Stimulated activated CD4-positive, alpha-beta T cell treated with anti-CD3 and anti-CD28 coated beads, TNF-alpha, amount 100 ng/mL, for 1 hour (primary cell): Measurements from ENCODE around the gene ZFP14.
"Not testable (repeated sequence)": the region's sequence is repeated elsewhere in the genome, so short reads cannot be mapped to it uniquely, and the experiment has no call there.

Experiments
- DNase-seq, 3 donors: peaks; one replicate each; pipeline ENCODE4 v3.0.0-alpha.2; 2020; ENCODE audit warnings: low read depth in 3 of 3, low spot score in 1 of 3

ZFP14 gene

DNA sequence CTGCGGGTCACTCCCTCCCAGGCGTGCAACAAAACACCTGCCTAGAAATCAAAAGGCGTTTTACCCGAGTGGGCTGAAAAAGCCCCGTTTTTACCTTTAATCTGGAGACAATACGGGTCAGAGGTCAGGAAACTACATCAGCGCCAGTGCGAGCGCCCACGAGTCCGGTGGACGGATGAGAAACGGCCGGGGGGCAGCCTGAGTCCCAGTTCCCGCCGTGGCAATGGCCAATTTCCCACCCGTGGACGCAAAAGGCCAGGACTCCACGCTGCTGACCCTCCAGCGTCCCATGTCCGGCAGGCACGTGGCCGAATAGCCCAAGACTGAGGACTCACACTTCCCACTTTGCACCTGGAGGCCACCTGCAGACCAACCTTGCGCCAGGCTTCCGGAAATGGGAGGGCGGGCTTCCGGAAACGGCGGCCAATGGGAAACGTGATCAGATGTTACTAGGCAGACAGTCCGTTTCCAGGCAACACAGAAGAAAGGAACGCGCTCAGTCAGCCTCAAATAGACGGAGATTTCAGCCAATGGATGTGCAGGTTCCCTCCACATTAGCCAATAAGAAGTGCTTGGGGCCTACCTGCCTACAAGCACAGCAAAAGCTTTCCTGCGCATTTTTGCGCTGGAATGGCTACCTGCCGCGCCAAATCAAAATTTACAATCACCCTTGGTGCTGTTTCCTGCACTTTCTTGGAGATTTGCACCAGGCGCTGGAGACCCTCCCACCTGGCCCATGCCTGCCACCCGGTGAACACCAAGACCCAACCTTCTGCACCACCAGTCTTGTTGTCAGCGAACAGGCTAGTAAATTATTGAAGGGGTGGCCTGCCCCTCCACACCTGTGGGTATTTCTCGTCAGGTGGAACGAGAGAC lies 47.4 kb downstream of the ZFP14 start:
- DNase-seq = peak; percentile 9 to 26 (median 25)

DNA sequence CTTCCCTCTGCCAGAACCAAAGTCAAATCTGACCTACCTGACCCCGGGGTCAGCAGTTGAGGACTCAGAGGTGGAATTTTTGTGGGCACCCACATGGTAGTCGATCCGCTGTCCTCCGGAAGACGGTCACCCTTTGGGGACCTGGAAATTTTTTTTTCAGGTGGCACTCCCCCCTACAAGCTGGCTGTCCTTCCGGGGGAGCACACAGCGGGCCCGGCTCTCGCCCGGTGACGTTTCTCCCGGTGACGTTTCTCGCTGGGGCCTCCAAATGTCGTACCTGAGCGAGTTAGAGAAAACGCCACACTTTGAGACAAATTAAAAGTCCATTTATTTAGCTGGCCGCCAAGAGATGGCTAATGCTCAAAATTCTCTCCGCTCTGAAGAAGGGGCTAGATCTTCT lies 48.8 kb downstream of the ZFP14 start:
- DNase-seq = no peak

DNA sequence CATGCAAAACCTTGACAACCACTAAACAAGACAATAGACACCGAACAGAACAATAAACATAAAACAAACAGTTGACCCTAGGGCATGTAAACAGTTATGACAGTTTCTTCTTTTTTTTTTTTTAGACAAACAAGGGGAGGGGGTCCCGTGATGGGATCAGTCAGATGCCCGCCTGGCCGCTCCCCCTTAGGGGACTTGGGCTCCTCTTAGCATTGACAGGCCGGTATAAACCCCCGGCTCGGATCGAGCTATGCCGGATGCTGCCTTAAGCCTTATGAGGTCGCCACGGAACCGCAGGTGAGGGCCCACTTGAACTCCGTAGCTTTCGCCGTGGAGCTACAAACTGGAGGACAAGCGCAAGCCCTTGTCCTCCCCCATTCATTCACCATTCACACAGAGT lies 49.5 kb downstream of the ZFP14 start:
- not testable (repeated sequence) for DNase-seq

DNA sequence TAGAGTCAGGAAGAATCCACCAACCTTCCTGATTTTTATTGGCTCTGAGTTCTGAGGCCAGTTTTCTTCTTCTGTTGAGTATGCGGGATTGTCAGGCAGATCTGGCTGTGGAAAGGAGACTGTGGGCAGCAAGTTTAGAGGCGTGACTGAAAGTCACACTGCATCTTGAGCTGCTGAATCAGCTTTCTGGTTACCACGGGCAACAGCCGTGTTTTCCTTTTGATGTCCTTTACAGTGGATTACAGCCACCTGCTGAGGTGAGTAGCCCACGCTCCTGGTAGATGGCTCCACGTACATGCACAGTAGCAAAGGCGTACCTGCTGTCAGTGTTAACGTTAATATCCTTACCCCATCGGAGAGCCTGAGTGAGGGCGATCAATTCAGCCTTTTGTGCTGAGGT lies 52.4 kb downstream of the ZFP14 start:
- not testable (repeated sequence) for DNase-seq

DNA sequence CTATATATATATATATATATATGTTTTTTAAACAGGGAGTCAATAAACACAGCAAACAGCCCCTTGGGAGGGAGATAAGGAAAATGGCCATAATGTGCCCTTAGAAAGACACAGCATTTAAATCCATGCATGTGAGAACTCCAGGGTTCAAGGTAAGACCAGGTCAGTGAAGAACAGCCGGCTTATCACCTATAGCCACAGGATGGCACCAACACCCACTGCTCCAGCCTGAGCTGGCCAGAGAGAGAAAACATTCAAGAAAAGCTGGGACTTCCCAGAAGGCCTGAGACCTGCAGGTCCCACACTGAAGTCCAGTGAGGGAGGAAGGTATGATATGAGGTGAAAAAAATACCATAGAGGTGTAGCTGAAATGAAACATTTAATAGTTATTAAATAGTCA lies 63.8 kb downstream of the ZFP14 start:
- not testable (repeated sequence) for DNase-seq

DNA sequence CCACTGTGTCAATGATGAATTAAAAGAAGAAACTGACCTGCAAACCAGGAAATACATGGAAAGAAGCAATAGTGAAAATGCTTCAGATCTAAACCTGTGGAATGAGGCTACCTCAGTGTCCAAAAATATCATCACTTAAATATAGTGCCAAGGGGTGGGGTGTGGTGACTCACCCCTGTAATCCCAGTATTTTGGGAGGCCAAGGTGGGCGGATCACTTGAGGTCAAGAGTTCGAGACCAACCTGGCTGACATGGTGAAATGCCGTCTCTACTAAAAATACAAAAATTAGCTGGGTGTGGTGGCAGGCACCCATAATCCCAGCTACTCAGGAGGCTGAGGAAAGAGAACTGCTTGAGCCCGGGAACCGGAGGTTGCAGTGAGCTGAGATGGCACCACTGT lies 64.9 kb downstream of the ZFP14 start:
- not testable (repeated sequence) for DNase-seq

DNA sequence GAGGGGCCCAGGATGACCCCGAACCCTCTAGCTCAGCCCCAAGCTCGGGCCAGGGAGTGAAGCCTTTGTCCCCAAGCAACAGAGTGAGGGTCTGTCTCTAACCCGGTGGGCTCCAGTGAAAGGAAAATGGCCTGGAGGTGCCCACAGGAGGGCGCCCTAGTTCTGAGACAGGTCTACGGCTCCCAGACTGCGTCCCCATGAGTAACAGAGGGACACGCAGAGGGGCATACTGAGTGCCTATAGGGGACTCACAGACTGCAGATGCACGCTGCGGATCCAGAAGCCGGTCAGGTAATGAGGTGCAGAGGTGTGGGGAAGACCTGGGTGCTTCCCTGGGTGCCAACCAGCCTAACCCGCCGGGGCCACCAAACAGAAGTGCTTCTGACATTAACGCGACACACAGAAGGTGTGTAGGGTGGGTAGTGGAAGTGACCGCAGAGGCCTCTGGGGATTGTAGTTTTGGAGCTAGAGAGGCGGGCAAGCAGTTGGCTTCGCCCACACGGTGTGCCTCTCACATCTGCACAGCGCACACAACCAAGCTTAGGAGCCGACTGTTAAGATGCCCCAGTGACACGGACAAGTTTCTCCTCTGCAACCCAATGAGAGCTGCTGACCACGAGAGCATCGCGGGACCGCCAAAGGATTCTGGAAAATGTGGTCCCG lies 67.8 kb downstream of the ZFP14 start:
- DNase-seq = not testable (repeated sequence)

DNA sequence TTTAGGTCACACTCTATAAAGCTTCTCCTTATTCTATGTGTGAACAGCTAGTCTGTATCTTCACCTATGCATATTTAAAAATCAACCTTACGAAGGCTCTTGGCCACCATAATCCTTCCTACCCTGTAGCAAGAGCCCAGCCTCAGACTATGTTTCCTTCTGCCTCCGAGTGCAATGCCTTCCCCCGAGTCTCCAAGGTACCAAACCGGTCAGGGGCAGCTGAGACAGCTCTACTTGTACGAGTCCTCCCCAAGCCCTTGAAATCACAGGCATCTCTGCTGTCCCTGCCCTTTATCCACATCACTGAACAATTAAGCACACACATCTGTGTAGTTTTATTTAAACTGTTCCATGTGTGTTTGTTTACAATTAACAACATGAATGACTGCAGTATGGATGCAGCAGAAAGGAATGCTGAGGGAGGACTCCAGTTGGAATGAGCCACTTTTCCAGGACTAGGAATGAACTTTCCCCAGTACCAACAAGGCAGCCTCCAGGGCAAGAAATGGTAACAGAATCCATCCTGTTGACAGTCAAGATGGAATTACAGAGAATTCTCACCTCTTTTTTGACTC lies 68.5 kb downstream of the ZFP14 start:
- not testable (repeated sequence) for DNase-seq

DNA sequence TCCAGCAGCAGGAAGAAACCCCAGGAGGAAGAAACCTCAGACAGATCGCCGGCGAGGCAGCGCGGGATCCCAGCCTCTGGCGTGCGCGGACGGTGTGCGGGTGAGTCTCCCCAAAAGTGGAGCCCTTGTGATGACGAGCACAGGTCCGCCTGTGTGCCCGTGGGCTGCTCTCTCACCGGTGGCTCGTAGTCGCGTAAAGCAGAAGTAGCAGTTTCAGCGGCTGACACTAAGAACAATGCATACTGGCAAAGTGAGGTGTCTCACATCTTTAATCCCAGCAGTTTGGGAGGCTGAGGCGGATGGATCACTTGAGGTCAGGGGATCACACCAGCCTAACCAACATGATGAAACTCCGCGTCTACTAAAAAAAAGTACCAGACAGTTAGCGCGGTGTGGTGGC lies 69.2 kb downstream of the ZFP14 start:
- not testable (repeated sequence) for DNase-seq

DNA sequence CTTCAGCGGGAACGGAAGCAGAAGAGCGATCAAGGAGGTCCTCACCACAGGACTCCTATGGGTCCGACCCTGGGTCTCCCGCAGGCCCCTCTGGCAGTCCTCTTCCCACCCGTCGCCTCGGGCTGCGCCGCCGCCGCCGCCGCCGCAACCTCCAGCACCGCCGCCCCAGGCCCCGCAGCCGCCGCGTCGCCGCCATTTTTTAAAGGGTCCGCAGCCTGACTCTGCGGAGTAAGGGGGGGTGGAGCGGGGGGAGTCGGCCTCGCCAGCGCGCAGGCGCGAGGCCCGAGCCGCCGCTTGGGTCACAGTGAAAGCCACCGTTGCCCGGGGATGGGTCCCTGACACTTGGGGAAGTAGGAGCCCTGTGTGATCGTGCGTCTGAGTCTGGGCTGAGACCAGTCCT lies 69.7 kb downstream of the ZFP14 start:
- DNase-seq = not testable (repeated sequence)

DNA sequence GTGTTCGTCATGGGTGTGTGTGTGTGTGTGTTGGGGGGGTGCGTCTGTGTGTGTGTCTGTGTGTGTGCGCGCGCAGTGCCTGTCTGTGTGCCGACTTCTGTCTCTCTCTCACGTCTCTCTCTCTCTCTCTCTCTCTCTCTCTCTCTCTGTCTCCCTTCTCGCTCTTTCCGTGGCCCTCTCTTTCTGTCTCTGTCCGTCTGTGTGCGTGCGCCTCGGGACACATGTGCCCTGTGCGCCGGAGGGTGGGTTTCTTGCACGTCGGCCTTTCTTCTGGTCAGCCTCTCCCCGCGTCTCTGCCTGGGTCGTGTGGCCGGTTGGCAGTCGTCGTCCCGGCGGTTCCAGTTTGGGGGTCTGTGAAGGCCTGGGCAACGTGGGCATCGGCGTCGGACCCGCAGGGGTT lies 86.7 kb downstream of the ZFP14 start:
- not testable (repeated sequence) for DNase-seq
